Astrocyte (in vitro differentiated cells and primary cell): Measurements from ENCODE around the gene IL34.

ENCODE experiments used
- EZH2 ChIP-seq: IDR thresholded peaks from 2 replicates; pipeline ENCODE4 v1.6.1; 2012; ENCODE audit warnings: mild to moderate bottlenecking, low read length, inconsistent platforms; ENCODE audit not compliant: insufficient read depth
- TF ChIP-seq, protein P1 (sequence below): IDR thresholded peaks from 2 replicates; pipeline ENCODE4 v1.5.1; 2011; ENCODE audit warnings: low read depth, mild to moderate bottlenecking, inconsistent platforms, low read length, moderate library complexity; ENCODE audit not compliant: insufficient read depth

DNA sequence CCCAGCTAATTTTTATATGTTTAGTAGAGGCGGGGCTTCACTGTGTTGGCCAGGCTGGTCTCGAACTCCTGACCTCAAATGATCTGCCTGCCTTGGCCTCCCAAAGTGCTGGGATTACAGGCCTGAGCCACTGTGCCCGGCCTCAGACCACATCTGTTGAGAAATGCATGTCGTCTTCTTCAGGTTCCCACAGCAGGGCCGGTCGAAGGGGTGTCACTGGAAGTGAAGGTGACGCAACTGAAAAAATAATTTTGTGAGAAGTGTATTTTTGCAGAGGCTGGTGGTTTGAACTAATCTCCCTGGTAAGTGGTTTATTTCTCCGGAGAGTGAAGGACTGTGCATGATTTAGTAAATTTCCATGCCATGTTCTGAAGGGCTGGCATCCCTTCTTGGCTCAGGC is 33.4 kb upstream of the IL34 start:
- TF ChIP-seq, protein P1, sequence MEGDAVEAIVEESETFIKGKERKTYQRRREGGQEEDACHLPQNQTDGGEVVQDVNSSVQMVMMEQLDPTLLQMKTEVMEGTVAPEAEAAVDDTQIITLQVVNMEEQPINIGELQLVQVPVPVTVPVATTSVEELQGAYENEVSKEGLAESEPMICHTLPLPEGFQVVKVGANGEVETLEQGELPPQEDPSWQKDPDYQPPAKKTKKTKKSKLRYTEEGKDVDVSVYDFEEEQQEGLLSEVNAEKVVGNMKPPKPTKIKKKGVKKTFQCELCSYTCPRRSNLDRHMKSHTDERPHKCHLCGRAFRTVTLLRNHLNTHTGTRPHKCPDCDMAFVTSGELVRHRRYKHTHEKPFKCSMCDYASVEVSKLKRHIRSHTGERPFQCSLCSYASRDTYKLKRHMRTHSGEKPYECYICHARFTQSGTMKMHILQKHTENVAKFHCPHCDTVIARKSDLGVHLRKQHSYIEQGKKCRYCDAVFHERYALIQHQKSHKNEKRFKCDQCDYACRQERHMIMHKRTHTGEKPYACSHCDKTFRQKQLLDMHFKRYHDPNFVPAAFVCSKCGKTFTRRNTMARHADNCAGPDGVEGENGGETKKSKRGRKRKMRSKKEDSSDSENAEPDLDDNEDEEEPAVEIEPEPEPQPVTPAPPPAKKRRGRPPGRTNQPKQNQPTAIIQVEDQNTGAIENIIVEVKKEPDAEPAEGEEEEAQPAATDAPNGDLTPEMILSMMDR = no peak
- no peak for TF ChIP-seq EZH2
